Thyroid gland (tissue), 4 donors: Measurements from ENCODE around the gene C3orf18. TPM values are rescaled to one million over a fixed set of nuclear protein-coding genes. Genes with fewer than 3 reads are reported as not detected.
A peak's percentile ranks its signal among the peaks of the same experiment; 100 is the strongest.

Source experiments
- DNase-seq, 2 donors: peaks; one replicate each; pipeline ENCODE4 v3.0.0-alpha.2; 2019
- H3K27ac ChIP-seq, 3 donors: fragments of 200-600 bp; sonication (generic); 1 replicate in 2 of 3; 2 replicates in 1 of 3; pipeline ENCODE4 v1.5.1; 2016 to 2019; ENCODE audit warnings: mild to moderate bottlenecking in 1 of 3, moderate library complexity in 1 of 3
- H3K27me3 ChIP-seq: fragments of 200-600 bp; sonication (generic); one replicate; pipeline ENCODE4 v1.5.1; 2019
- H3K36me3 ChIP-seq, 2 donors: fragments of 200-600 bp; sonication (generic); one replicate each; pipeline ENCODE4 v1.5.1; 2016 to 2019
- H3K4me1 ChIP-seq, 2 donors: fragments of 200-600 bp; sonication (generic); one replicate each; pipeline ENCODE4 v1.5.1; 2017 to 2019
- H3K4me3 ChIP-seq, 3 donors: fragments of 200-600 bp; sonication (generic); replicated peaks in 1 of 3; 1 replicate in 2 of 3; 2 replicates in 1 of 3; pipeline ENCODE4 v1.5.1; 2016; ENCODE audit warnings: mild to moderate bottlenecking in 1 of 3
- H3K9me3 ChIP-seq: fragments of 200-600 bp; sonication (generic); one replicate; pipeline ENCODE4 v1.5.1; 2017
- CTCF ChIP-seq, 6 experiments: fragments of 200-600 bp in 3 of 6; fragments of 450-650 bp in 3 of 6; sonication (generic) in 3 of 6; IDR thresholded peaks; one replicate each; pipeline ENCODE4 v1.5.1; 2016 to 2019; ENCODE audit warnings: antibody characterized with exemption in 6 of 6, mild to moderate bottlenecking in 2 of 6, inconsistent platforms in 1 of 6, moderate library complexity in 1 of 6
- POLR2A ChIP-seq, 2 donors: fragments of 450-650 bp; IDR thresholded peaks; one replicate each; pipeline ENCODE4 v1.6.1; 2017; ENCODE audit warnings: antibody characterized with exemption in 2 of 2, mild to moderate bottlenecking in 2 of 2, moderate library complexity in 1 of 2
- WGBS, 2 donors: methylation state at CpG; one replicate each; pipeline ENCODE4 v1.1.5; 2017; 5-methylcytosine and 5-hydroxymethylcytosine counted together
- intact Hi-C: fragments of 100-400 bp; cut with DNase I; formaldehyde crosslinking; loops from one replicate; pipeline ENCODE4 v1.15.1; 2023
- total RNA-seq, 4 donors: library from RNA; depleted of rRNA; stranded (reverse); fragments of >200 nt; gene quantifications; one replicate each; pipeline ENCODE4 v1.2.3, GENCODE V29; 2016

Gene C3orf18
- total RNA-seq, 4 donors from 2014 or later, result 19.6 to 22.0 (median 20.3) TPM

GRCh38 chr3:50525191-50525910, 42.2 kb downstream of the C3orf18 start:
- H3K9me3 ChIP-seq, result no peaks in the 10 kb centered on the region
- no peak for DNase-seq
- no peak overlapping the region for H3K27ac ChIP-seq
- no peaks in the 10 kb centered on the region for H3K36me3 ChIP-seq
- intact Hi-C loops, result no loop called here
- 69 to 74% methylated on average over 9 of the region's 9 CpGs for WGBS, 2 donors
- no peaks in the 10 kb centered on the region for H3K27me3 ChIP-seq
- TF ChIP-seq CTCF (IDR thresholded peaks at IDR 0.05) (no peak), POLR2A (IDR thresholded peaks at IDR 0.05) (no peak)
- H3K4me1 ChIP-seq, result peaks cover 5 to 11% of the 10 kb centered on the region in 2 donors
- H3K4me3 ChIP-seq, result no peak overlapping the region

GRCh38 chr3:50524746-50525145, 42.8 kb downstream of the C3orf18 start:
- H3K9me3 ChIP-seq, result no peaks in the 10 kb centered on the region
- no peak for DNase-seq
- H3K4me3 ChIP-seq, result no peak overlapping the region
- no peak overlapping the region for H3K27ac ChIP-seq
- WGBS, 2 donors, result 81 to 89% methylated on average over 5 of the region's 5 CpGs
- no peak for TF ChIP-seq CTCF (IDR thresholded peaks at IDR 0.05)
- no peak for TF ChIP-seq POLR2A (IDR thresholded peaks at IDR 0.05)
- no peaks in the 10 kb centered on the region for H3K36me3 ChIP-seq
- intact Hi-C loops, result no loop called here
- H3K27me3 ChIP-seq, result no peaks in the 10 kb centered on the region
- peaks cover 5 to 6% of the 10 kb centered on the region in 2 donors for H3K4me1 ChIP-seq

DNA sequence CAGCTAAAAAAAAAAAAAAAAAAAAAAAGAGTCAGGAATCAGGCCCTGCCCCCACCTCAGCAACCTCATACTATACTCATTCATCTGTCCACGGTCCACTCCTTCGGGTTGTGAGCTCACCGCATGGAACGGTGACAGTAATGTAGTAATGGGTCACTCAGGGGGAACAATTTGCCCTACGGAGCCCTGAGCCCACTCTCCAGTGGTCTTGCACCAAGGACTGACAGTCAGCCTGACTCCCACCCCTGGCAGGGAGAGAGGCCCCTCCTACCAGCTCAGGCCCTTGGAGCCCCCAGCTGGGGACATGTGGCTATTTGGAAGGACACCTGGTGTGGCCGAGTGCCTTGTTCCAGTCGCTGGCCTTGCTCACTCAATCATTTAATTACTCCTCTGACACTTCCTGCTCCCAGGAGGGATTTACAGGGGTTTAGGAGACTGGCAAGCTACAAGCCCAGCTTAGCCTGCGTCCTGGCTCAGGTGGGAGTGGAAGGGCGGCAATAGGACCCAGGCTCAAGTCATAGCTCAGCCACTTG, 44.2 kb downstream of the C3orf18 start:
- H3K4me3 ChIP-seq, result no peak overlapping the region
- DNase-seq, result peak; percentile 58 to 62
- peaks cover 5 to 6% of the 10 kb centered on the region in 2 donors for H3K4me1 ChIP-seq
- no peaks in the 10 kb centered on the region for H3K27me3 ChIP-seq
- TF ChIP-seq CTCF (IDR thresholded peaks at IDR 0.05), result no peak
- no peak for TF ChIP-seq POLR2A (IDR thresholded peaks at IDR 0.05)
- no peaks in the 10 kb centered on the region for H3K36me3 ChIP-seq
- intact Hi-C loops, result no loop called here
- H3K27ac ChIP-seq, result no peak overlapping the region
- no peaks in the 10 kb centered on the region for H3K9me3 ChIP-seq
- WGBS, 2 donors, result 39 to 43% methylated on average over 7 to 9 of the region's 9 CpGs

- H3K9me3 ChIP-seq, result no peaks in the 10 kb centered on the region
- intact Hi-C loops, result no loop called here
- H3K4me3 ChIP-seq, result no peak overlapping the region
- peaks cover 7 to 15% of the 10 kb centered on the region in 2 donors for H3K4me1 ChIP-seq
- 75 to 91% methylated on average over 5 of the region's 5 CpGs for WGBS, 2 donors
- H3K27me3 ChIP-seq, result no peaks in the 10 kb centered on the region
- TF ChIP-seq POLR2A (IDR thresholded peaks at IDR 0.05) (no peak), CTCF (IDR thresholded peaks at IDR 0.05) (no peak)
- no peak overlapping the region for H3K27ac ChIP-seq
- no peak for DNase-seq
- no peaks in the 10 kb centered on the region for H3K36me3 ChIP-seq
Observed at GRCh38 chr3:50521572-50521971, 46.0 kb downstream of the C3orf18 start.

DNA sequence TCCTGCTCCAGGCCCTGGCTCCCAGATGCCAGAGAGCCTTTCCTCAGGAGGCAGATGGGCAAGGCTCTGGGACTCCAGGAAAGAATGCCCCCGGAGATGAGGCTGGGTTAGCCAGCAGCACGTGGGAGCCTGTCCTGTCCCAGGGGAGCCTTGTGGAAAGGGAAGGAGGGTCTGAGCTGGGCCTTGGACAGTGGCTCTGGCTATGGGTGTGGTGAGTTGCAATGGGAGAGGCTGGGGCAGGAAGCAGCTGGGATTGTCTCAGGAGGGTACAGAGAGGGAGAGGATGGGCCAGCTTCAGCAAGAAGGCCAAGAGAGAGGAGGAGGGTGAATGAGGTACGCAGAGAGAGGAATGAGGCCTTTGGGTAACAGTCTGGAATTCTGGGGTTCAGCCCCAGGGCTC, 46.7 kb downstream of the C3orf18 start:
- intact Hi-C loops, result no loop called here
- Histone ChIP-seq H3K27me3 (no peaks in the 10 kb centered on the region), H3K36me3 (no peaks in the 10 kb centered on the region), H3K27ac (no peak overlapping the region), H3K4me3 (no peak overlapping the region), H3K9me3 (no peaks in the 10 kb centered on the region), H3K4me1 (peaks cover 15 to 22% of the 10 kb centered on the region in 2 donors)
- TF ChIP-seq CTCF (IDR thresholded peaks at IDR 0.05) (no peak), POLR2A (IDR thresholded peaks at IDR 0.05) (no peak)
- no peak for DNase-seq
- 66% methylated on average over 3 of the region's 3 CpGs for WGBS, 2 donors
